ENCODE results near the gene RBM33.
"Not testable (repeated sequence)": the region's sequence is repeated elsewhere in the genome, so short reads cannot be mapped to it uniquely, and the experiment has no call there.

The RBM33 gene

GRCh38 chr7:155644178-155644970 is at the start of gene RBM33:
Gene RBM33, plus strand, starts transcription at chr7:155644661. Its CDS starts 216 bp downstream, at chr7:155644877.
- DNase-seq (ENCODE audit: low read depth), result peak; percentile 55

GRCh38 chr7:155594961-155595366 is 49.5 kb upstream of the RBM33 start:
- no peak for DNase-seq (ENCODE audit: low read depth)

GRCh38 chr7:155597753-155598140 is 46.7 kb upstream of the RBM33 start:
- DNase-seq (ENCODE audit: low read depth), result no peak

- DNase-seq (ENCODE audit: low read depth), result peak; percentile 24
Measured at GRCh38 chr7:155598810-155599210, 45.7 kb upstream of the RBM33 start.

- DNase-seq (ENCODE audit: low read depth), result no peak
Measured at GRCh38 chr7:155602156-155602555, 42.3 kb upstream of the RBM33 start.

GRCh38 chr7:155602750-155603149 is 41.7 kb upstream of the RBM33 start:
- no peak for DNase-seq (ENCODE audit: low read depth)

GRCh38 chr7:155603205-155603857 is 41.1 kb upstream of the RBM33 start:
- no peak for DNase-seq (ENCODE audit: low read depth)

- DNase-seq (ENCODE audit: low read depth), result no peak
Measured at GRCh38 chr7:155603858-155604503, 40.5 kb upstream of the RBM33 start.

- no peak for DNase-seq (ENCODE audit: low read depth)
Measured at GRCh38 chr7:155604504-155604997, 39.9 kb upstream of the RBM33 start.

- no peak for DNase-seq (ENCODE audit: low read depth)
Measured at GRCh38 chr7:155609185-155609584, 35.3 kb upstream of the RBM33 start.

GRCh38 chr7:155610633-155611193 is 33.7 kb upstream of the RBM33 start:
- DNase-seq (ENCODE audit: low read depth), result no peak

- DNase-seq (ENCODE audit: low read depth), result no peak
Measured at GRCh38 chr7:155611808-155612447, 32.5 kb upstream of the RBM33 start.

GRCh38 chr7:155612658-155613057 is 31.8 kb upstream of the RBM33 start:
- DNase-seq (ENCODE audit: low read depth), result no peak

- DNase-seq (ENCODE audit: low read depth), result not testable (repeated sequence)
Measured at GRCh38 chr7:155615085-155615484, 29.4 kb upstream of the RBM33 start.

- DNase-seq (ENCODE audit: low read depth), result no peak
Measured at GRCh38 chr7:155618708-155619633, 25.5 kb upstream of the RBM33 start.

- DNase-seq (ENCODE audit: low read depth), result no peak
Measured at GRCh38 chr7:155619634-155620271, 24.7 kb upstream of the RBM33 start.

- no peak for DNase-seq (ENCODE audit: low read depth)
Measured at GRCh38 chr7:155620497-155620896, 24.0 kb upstream of the RBM33 start.

GRCh38 chr7:155621418-155621980 is 23.0 kb upstream of the RBM33 start:
- no peak for DNase-seq (ENCODE audit: low read depth)

- DNase-seq (ENCODE audit: low read depth), result no peak
Measured at GRCh38 chr7:155624412-155624811, 20.0 kb upstream of the RBM33 start.

- DNase-seq (ENCODE audit: low read depth), result no peak
Measured at GRCh38 chr7:155625557-155625956, 18.9 kb upstream of the RBM33 start.

Measured in GM04504 (cell line).